SH-SY5Y (cell line): Measurements from ENCODE around the gene DPY19L3.

ENCODE experiments used
- GATA2 ChIP-seq: IDR thresholded peaks from 2 replicates; pipeline ENCODE4 v1.6.1; 2011; ENCODE audit warnings: mild to moderate bottlenecking, low read depth, low read length
- GATA3 ChIP-seq: IDR thresholded peaks from 2 replicates; pipeline ENCODE4 v1.6.1; 2011; ENCODE audit warnings: low read depth, mild to moderate bottlenecking, low read length, moderate library complexity

GRCh38 chr19:32448026-32448425 lies 42.5 kb downstream of the DPY19L3 start:
- TF ChIP-seq GATA3: no peak
- no peak for TF ChIP-seq GATA2
